Vagina (tissue), 2 donors: ENCODE data around the gene SVIL.

Experiments used
- POLR2A ChIP-seq, 2 donors: fragments of 450-650 bp; IDR thresholded peaks; one replicate each; pipeline ENCODE4 v1.6.1; 2017; ENCODE audit warnings: antibody characterized with exemption in 2 of 2, mild to moderate bottlenecking in 2 of 2, moderate library complexity in 2 of 2
- TF ChIP-seq, protein P1 (sequence below), 3 experiments: fragments of 450-650 bp in 2 of 3; fragments of 200-600 bp in 1 of 3; sonication (generic) in 1 of 3; IDR thresholded peaks; one replicate each; pipeline ENCODE4 v1.5.1; 2017 to 2019; ENCODE audit warnings: antibody characterized with exemption in 3 of 3, mild to moderate bottlenecking in 2 of 3, moderate library complexity in 2 of 3

DNA sequence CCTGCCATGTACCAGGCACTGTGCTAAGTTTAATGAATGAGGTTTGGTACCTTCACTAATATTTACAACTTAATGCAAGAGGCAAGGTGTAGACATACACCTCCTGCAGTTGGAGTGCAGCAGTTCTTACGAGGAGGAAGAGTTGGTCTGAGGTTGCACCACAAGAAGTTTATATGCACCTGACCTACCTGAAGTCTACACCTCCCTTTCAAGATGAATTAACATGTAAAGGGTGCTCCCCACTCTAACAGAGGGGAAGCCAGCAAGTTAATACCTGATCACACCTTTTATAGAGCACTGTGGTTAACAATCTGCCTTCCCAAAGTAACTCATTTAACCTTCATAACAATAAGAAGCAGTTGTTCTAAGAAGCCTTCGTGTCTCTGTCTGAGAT is 225.9 kb downstream of the SVIL start:
- TF ChIP-seq, protein P1, sequence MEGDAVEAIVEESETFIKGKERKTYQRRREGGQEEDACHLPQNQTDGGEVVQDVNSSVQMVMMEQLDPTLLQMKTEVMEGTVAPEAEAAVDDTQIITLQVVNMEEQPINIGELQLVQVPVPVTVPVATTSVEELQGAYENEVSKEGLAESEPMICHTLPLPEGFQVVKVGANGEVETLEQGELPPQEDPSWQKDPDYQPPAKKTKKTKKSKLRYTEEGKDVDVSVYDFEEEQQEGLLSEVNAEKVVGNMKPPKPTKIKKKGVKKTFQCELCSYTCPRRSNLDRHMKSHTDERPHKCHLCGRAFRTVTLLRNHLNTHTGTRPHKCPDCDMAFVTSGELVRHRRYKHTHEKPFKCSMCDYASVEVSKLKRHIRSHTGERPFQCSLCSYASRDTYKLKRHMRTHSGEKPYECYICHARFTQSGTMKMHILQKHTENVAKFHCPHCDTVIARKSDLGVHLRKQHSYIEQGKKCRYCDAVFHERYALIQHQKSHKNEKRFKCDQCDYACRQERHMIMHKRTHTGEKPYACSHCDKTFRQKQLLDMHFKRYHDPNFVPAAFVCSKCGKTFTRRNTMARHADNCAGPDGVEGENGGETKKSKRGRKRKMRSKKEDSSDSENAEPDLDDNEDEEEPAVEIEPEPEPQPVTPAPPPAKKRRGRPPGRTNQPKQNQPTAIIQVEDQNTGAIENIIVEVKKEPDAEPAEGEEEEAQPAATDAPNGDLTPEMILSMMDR (IDR thresholded peaks at IDR 0.05), result no peak
- TF ChIP-seq POLR2A (IDR thresholded peaks at IDR 0.05), result no peak
